NB4 (cell line): ENCODE results near the gene IL18RAP.

ENCODE experiments used
- POLR2A ChIP-seq: IDR thresholded peaks from 2 replicates; pipeline ENCODE4 v1.6.1; 2011; ENCODE audit warnings: mild to moderate bottlenecking; ENCODE audit not compliant: insufficient read length; ENCODE audit errors: extremely low read depth
- TF ChIP-seq, protein P1 (sequence below): IDR thresholded peaks from one replicate; pipeline ENCODE4 v1.5.1; 2012; ENCODE audit warnings: low read depth, low read length

DNA sequence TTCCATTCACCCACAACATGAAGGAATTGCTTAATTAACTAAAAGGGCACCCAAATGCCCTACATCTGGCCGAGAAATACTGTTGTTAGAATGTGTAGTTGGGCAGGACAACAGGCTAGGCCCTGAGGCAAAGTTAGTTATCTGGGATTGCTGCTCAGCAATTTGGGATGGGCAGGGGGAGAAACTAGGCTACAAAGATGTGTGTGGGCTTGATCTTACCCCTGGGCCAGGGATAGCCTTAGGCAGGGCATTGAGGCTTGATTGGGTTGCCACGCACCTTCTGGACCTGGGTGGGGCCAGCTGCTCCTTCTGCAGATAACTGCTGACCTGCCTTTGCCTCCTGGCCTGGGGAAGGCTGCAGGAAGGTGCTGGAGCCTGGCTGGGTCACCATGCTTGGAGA, 9.4 kb downstream of the IL18RAP start:
- TF ChIP-seq, protein P1, sequence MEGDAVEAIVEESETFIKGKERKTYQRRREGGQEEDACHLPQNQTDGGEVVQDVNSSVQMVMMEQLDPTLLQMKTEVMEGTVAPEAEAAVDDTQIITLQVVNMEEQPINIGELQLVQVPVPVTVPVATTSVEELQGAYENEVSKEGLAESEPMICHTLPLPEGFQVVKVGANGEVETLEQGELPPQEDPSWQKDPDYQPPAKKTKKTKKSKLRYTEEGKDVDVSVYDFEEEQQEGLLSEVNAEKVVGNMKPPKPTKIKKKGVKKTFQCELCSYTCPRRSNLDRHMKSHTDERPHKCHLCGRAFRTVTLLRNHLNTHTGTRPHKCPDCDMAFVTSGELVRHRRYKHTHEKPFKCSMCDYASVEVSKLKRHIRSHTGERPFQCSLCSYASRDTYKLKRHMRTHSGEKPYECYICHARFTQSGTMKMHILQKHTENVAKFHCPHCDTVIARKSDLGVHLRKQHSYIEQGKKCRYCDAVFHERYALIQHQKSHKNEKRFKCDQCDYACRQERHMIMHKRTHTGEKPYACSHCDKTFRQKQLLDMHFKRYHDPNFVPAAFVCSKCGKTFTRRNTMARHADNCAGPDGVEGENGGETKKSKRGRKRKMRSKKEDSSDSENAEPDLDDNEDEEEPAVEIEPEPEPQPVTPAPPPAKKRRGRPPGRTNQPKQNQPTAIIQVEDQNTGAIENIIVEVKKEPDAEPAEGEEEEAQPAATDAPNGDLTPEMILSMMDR, result no peak
- no peak for TF ChIP-seq POLR2A
